HepG2 (cell line): ENCODE data around the gene ZNF530. TPM values are rescaled to one million over a fixed set of nuclear protein-coding genes. Genes with fewer than 3 reads are reported as not detected.

Experiments used
- CHD2 ChIP-seq: IDR thresholded peaks from 2 replicates; pipeline ENCODE4 v1.6.1; 2011; ENCODE audit warnings: low read depth, low read length, improper control_type of control experiment
- EED ChIP-seq: sonication (generic); formaldehyde crosslinking; IDR thresholded peaks from 2 replicates; pipeline ENCODE4 v1.5.0; 2020; ENCODE audit warnings: mild to moderate bottlenecking, missing genetic modification reagents
- GPN1 ChIP-seq: sonication (generic); formaldehyde crosslinking; IDR thresholded peaks from 2 replicates; pipeline ENCODE4 v1.5.1; 2020; ENCODE audit warnings: missing genetic modification reagents, borderline replicate concordance
- HDAC1 ChIP-seq: sonication (generic); formaldehyde crosslinking; IDR thresholded peaks from 2 replicates; pipeline ENCODE4 v1.5.1; 2020; ENCODE audit warnings: mild to moderate bottlenecking, missing genetic modification reagents
- HNF1A ChIP-seq, 2 experiments: sonication (generic) in 1 of 2; formaldehyde crosslinking in 1 of 2; IDR thresholded peaks; 2 replicates each; pipeline versions ENCODE4 v1.4.0 to v1.6.1; 2016 to 2020; ENCODE audit warnings: borderline replicate concordance in 1 of 2, low read depth in 1 of 2, mild to moderate bottlenecking in 1 of 2, missing genetic modification reagents in 1 of 2
- KAT7 ChIP-seq: IDR thresholded peaks from 2 replicates; pipeline ENCODE4 v1.6.1; 2018; ENCODE audit warnings: borderline replicate concordance, missing compliant biosample characterization
- MATR3 ChIP-seq: sonication (generic); formaldehyde crosslinking; IDR thresholded peaks from 2 replicates; pipeline ENCODE4 v1.4.0; 2020; ENCODE audit warnings: missing genetic modification reagents
- MXD4 ChIP-seq: IDR thresholded peaks from 2 replicates; pipeline ENCODE4 v1.6.1; 2016; ENCODE audit warnings: mild to moderate bottlenecking, missing biosample characterization, missing genetic modification reagents
- REXO4 ChIP-seq: sonication (generic); formaldehyde crosslinking; IDR thresholded peaks from 2 replicates; pipeline ENCODE4 v1.8.0; 2022; ENCODE audit warnings: missing genetic modification reagents, mild to moderate bottlenecking, borderline replicate concordance
- SMARCC2 ChIP-seq: fragments of 450-650 bp; IDR thresholded peaks from 2 replicates; pipeline ENCODE4 v1.6.1; 2017; ENCODE audit warnings: antibody characterized with exemption, mild to moderate bottlenecking
- SUZ12 ChIP-seq: fragments of 150-350 bp; IDR thresholded peaks from 2 replicates; pipeline ENCODE4 v1.6.1; 2014; ENCODE audit warnings: low read depth, low read length
- TEF ChIP-seq: sonication (generic); formaldehyde crosslinking; IDR thresholded peaks from 2 replicates; pipeline ENCODE4 v1.5.0; 2020; ENCODE audit warnings: missing genetic modification reagents
- TP53 ChIP-seq: sonication (generic); formaldehyde crosslinking; conservative IDR thresholded peaks from 2 replicates; pipeline ENCODE4 v1.4.0; 2020; ENCODE audit warnings: missing genetic modification reagents
- ZBTB37 ChIP-seq: sonication (generic); formaldehyde crosslinking; IDR thresholded peaks from 2 replicates; pipeline ENCODE4 v1.4.0; 2020; ENCODE audit warnings: mild to moderate bottlenecking, missing genetic modification reagents
- ZFP36 ChIP-seq: fragments of 150-350 bp; IDR thresholded peaks from 2 replicates; pipeline ENCODE4 v1.6.1; 2018; ENCODE audit warnings: borderline replicate concordance, low read length, low read depth; ENCODE audit not compliant: partially characterized antibody
- ZFY ChIP-seq: sonication (generic); formaldehyde crosslinking; IDR thresholded peaks from 2 replicates; pipeline ENCODE4 v1.4.0; 2020; ENCODE audit warnings: missing genetic modification reagents
- ZIK1 ChIP-seq: sonication (generic); formaldehyde crosslinking; IDR thresholded peaks from 2 replicates; pipeline ENCODE4 v1.5.0; 2020; ENCODE audit warnings: mild to moderate bottlenecking, low read depth, missing genetic modification reagents, borderline replicate concordance
- ZNF225 ChIP-seq: sonication (generic); formaldehyde crosslinking; IDR thresholded peaks from 2 replicates; pipeline ENCODE4 v1.4.0; 2020; ENCODE audit warnings: mild to moderate bottlenecking, missing genetic modification reagents
- ZNF317 ChIP-seq: sonication (generic); formaldehyde crosslinking; IDR thresholded peaks from 2 replicates; pipeline ENCODE4 v1.5.0; 2020; ENCODE audit warnings: mild to moderate bottlenecking, missing genetic modification reagents
- ZNF589 ChIP-seq: sonication (generic); formaldehyde crosslinking; conservative IDR thresholded peaks from 2 replicates; pipeline ENCODE4 v1.8.0; 2022; ENCODE audit warnings: mild to moderate bottlenecking, moderate library complexity, missing genetic modification reagents
- ZNF746 ChIP-seq: sonication (generic); formaldehyde crosslinking; IDR thresholded peaks from 2 replicates; pipeline ENCODE4 v1.8.0; 2022; ENCODE audit warnings: mild to moderate bottlenecking, missing genetic modification reagents
- ZSCAN31 ChIP-seq: sonication (generic); formaldehyde crosslinking; IDR thresholded peaks from 2 replicates; pipeline ENCODE4 v1.5.0; 2020; ENCODE audit warnings: low read depth, mild to moderate bottlenecking, missing genetic modification reagents
- polyA plus RNA-seq, 8 experiments: library from polyadenylated mRNA; depleted of rRNA in 3 of 8; stranded (reverse) in 7 of 8; unstranded in 1 of 8; fragments of >200 nt; fragmentation: Illumina TruSeq in 4 of 8; extraction: Trizol in 4 of 8; gene quantifications; 2 replicates each; pipeline versions ENCODE4 v1.2.1 to v1.2.3, GENCODE V29; 2011 to 2016; ENCODE audit warnings: low read depth in 4 of 8, missing spikeins in 1 of 8, mixed read lengths in 1 of 8; ENCODE audit not compliant: insufficient read depth in 1 of 8
- total RNA-seq, 5 experiments: library from RNA; depleted of rRNA; stranded (reverse); fragments of >200 nt; fragmentation: Illumina TruSeq; extraction: Trizol; gene quantifications; 2 replicates each; pipeline ENCODE4 v1.2.3, GENCODE V29; 2016; ENCODE audit warnings: low read depth in 1 of 5
- TF ChIP-seq, protein P1 (sequence below): IDR thresholded peaks from 2 replicates; pipeline ENCODE4 v1.6.1; 2012; ENCODE audit warnings: inconsistent platforms
- TF ChIP-seq, protein P2 (sequence below): sonication (generic); formaldehyde crosslinking; IDR thresholded peaks from 2 replicates; pipeline ENCODE4 v1.4.0; 2020; ENCODE audit warnings: mild to moderate bottlenecking, low read depth, missing genetic modification reagents

Gene ZNF530
- total and polyA plus RNA-seq, 2 of the 13 experiments (the other 11 are each of a cell fraction or from before 2014, with no cell fraction given) = 1.1 to 7.8 TPM

GRCh38 chr19:57559404-57560025 is 40.2 kb upstream of the ZNF530 start, which contains the start of gene ZNF550 (continued):
- TF ChIP-seq ZBTB37 (CRISPR knock-in tag) (no peak), TEF (CRISPR knock-in tag) (no peak), SUZ12 (peak; percentile 63), SMARCC2 (no peak), MXD4 (CRISPR knock-in tag) (peak; percentile 68), GPN1 (CRISPR knock-in tag) (no peak), HDAC1 (CRISPR knock-in tag) (peak; percentile 91), ZNF746 (CRISPR knock-in tag) (no peak), ZNF589 (CRISPR knock-in tag) (no peak), HNF1A (IDR thresholded peaks at IDR 0.05; ENCODE audit: low read depth) (no peak), HNF1A (CRISPR knock-in tag; IDR thresholded peaks at IDR 0.05; ENCODE audit: borderline replicate concordance) (no peak), MATR3 (CRISPR knock-in tag) (no peak), ZNF317 (peak; percentile 48; the same call in 1 of the 2 replicates), KAT7 (CRISPR knock-in tag) (peak; percentile 41; the same call in 1 of the 2 replicates), TP53 (CRISPR knock-in tag) (no peak), ZNF225 (CRISPR knock-in tag) (no peak), REXO4 (CRISPR knock-in tag) (no peak), ZFY (CRISPR knock-in tag) (peak; percentile 83), EED (no peak), ZIK1 (no peak), ZFP36 (no peak), CHD2 (no peak), ZSCAN31 (0 out of 2 replicates have a peak, but pooled peaks have one; percentile 15)
- TF ChIP-seq, protein P1, sequence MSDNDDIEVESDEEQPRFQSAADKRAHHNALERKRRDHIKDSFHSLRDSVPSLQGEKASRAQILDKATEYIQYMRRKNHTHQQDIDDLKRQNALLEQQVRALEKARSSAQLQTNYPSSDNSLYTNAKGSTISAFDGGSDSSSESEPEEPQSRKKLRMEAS = peak; percentile 74
- TF ChIP-seq, protein P2, sequence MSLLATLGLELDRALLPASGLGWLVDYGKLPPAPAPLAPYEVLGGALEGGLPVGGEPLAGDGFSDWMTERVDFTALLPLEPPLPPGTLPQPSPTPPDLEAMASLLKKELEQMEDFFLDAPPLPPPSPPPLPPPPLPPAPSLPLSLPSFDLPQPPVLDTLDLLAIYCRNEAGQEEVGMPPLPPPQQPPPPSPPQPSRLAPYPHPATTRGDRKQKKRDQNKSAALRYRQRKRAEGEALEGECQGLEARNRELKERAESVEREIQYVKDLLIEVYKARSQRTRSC (CRISPR knock-in tag) = no peak
